ENCODE data around the gene NEURL1.

Gene NEURL1

DNA sequence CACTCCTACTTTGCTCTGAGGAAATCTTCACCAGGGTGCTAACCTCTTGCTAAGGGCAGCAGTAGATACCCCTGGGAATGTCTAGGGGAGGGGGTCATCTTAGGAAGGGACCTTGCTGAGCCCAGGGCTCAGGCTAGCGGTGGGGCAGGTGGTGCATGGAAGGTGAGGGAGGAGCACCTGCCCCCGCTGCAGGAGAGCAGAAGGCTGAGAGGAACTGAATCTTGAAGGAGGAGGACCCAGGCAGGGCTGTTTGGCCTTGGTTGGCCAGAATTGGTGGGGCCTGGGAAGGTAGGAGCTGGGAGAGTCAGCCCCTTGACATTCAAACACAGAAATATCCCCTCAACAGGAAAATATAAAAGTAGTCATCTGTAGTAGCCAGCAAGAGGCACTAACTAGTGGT is 21.5 kb upstream of the NEURL1 start:
- Histone ChIP-seq H2AFZ (ENCODE audit: low read length) (no peak overlapping the region), H4K20me1 (ENCODE audit: insufficient read depth, low read length, poor library complexity, severe bottlenecking) (no peaks in the 10 kb centered on the region), H3K27me3 (ENCODE audit: insufficient read depth, low read length, poor library complexity, severe bottlenecking) (no peaks in the 10 kb centered on the region), H3K36me3 (ENCODE audit: insufficient read depth, low read length) (no peaks in the 10 kb centered on the region), H3F3A (ENCODE audit: low read depth) (peaks cover 6% of the 10 kb centered on the region; the same call in 1 of the 2 replicates), H3K79me2 (ENCODE audit: insufficient read depth, low read length) (no peaks in the 10 kb centered on the region), H3K4me2 (ENCODE audit: low read depth, low read length, poor library complexity, severe bottlenecking) (peak overlapping the region; percentile 77), H3K9ac (ENCODE audit: low read depth, low read length, poor library complexity, severe bottlenecking) (peak overlapping the region; percentile 81), H3K9me2 (replicated peaks; ENCODE audit: low read depth, low read length) (no peaks in the 10 kb centered on the region), H3K4me3 (ENCODE audit: low read length, poor library complexity, severe bottlenecking) (peak overlapping the region; percentile 64), H3K4me1 (ENCODE audit: insufficient read depth, low read length, poor library complexity, severe bottlenecking) (peaks cover 64% of the 10 kb centered on the region), H3K9me3 (ENCODE audit: insufficient read depth, low read depth, low read length) (no peaks in the 10 kb centered on the region)
- TF ChIP-seq EZH2phosphoT487 (IDR thresholded peaks at IDR 0.05; ENCODE audit: borderline replicate concordance) (no peak), CTCF (conservative IDR thresholded peaks at IDR 0.05; ENCODE audit: low read length) (no peak)

GRCh38 chr10:103473261-103473671 is 20.2 kb upstream of the NEURL1 start:
- Histone ChIP-seq H3K4me1 (ENCODE audit: insufficient read depth, low read length, poor library complexity, severe bottlenecking) (peaks cover 54% of the 10 kb centered on the region), H3K79me2 (ENCODE audit: insufficient read depth, low read length) (no peaks in the 10 kb centered on the region), H3F3A (ENCODE audit: low read depth) (peaks cover 6% of the 10 kb centered on the region; the same call in 1 of the 2 replicates), H3K4me3 (ENCODE audit: low read length, poor library complexity, severe bottlenecking) (no peak overlapping the region), H3K36me3 (ENCODE audit: insufficient read depth, low read length) (no peaks in the 10 kb centered on the region), H3K27me3 (ENCODE audit: insufficient read depth, low read length, poor library complexity, severe bottlenecking) (no peaks in the 10 kb centered on the region), H2AFZ (ENCODE audit: low read length) (no peak overlapping the region), H3K4me2 (ENCODE audit: low read depth, low read length, poor library complexity, severe bottlenecking) (no peak overlapping the region), H3K9me3 (ENCODE audit: insufficient read depth, low read depth, low read length) (no peaks in the 10 kb centered on the region), H3K9me2 (replicated peaks; ENCODE audit: low read depth, low read length) (no peaks in the 10 kb centered on the region), H4K20me1 (ENCODE audit: insufficient read depth, low read length, poor library complexity, severe bottlenecking) (no peaks in the 10 kb centered on the region), H3K9ac (ENCODE audit: low read depth, low read length, poor library complexity, severe bottlenecking) (peak overlapping the region; percentile 81)
- TF ChIP-seq CTCF (conservative IDR thresholded peaks at IDR 0.05; ENCODE audit: low read length): no peak
- no peak for TF ChIP-seq EZH2phosphoT487 (IDR thresholded peaks at IDR 0.05; ENCODE audit: borderline replicate concordance)

- H3K9me3 ChIP-seq (ENCODE audit: insufficient read depth, low read depth, low read length): no peaks in the 10 kb centered on the region
- H2AFZ ChIP-seq (ENCODE audit: low read length): no peak overlapping the region
- no peak overlapping the region for H3K9ac ChIP-seq (ENCODE audit: low read depth, low read length, poor library complexity, severe bottlenecking)
- no peaks in the 10 kb centered on the region for H3K36me3 ChIP-seq (ENCODE audit: insufficient read depth, low read length)
- no peaks in the 10 kb centered on the region for H3K9me2 ChIP-seq (replicated peaks; ENCODE audit: low read depth, low read length)
- H4K20me1 ChIP-seq (ENCODE audit: insufficient read depth, low read length, poor library complexity, severe bottlenecking): no peaks in the 10 kb centered on the region
- TF ChIP-seq CTCF (conservative IDR thresholded peaks at IDR 0.05; ENCODE audit: low read length) (no peak), EZH2phosphoT487 (IDR thresholded peaks at IDR 0.05; ENCODE audit: borderline replicate concordance) (no peak)
- H3K4me3 ChIP-seq (ENCODE audit: low read length, poor library complexity, severe bottlenecking): no peak overlapping the region
- H3K4me1 ChIP-seq (ENCODE audit: insufficient read depth, low read length, poor library complexity, severe bottlenecking): peaks cover 52% of the 10 kb centered on the region
- peaks cover 6% of the 10 kb centered on the region; the same call in 1 of the 2 replicates for H3F3A ChIP-seq (ENCODE audit: low read depth)
- no peaks in the 10 kb centered on the region for H3K27me3 ChIP-seq (ENCODE audit: insufficient read depth, low read length, poor library complexity, severe bottlenecking)
- no peak overlapping the region for H3K4me2 ChIP-seq (ENCODE audit: low read depth, low read length, poor library complexity, severe bottlenecking)
- H3K79me2 ChIP-seq (ENCODE audit: insufficient read depth, low read length): no peaks in the 10 kb centered on the region
Observed at GRCh38 chr10:103474077-103474476, 19.4 kb upstream of the NEURL1 start.
